Lower lobe of right lung (tissue), 2 donors: Measurements from ENCODE around the gene PCSK5. TPM values are rescaled to one million over a fixed set of nuclear protein-coding genes. Genes with fewer than 3 reads are reported as not detected.
A peak's percentile ranks its signal among the peaks of the same experiment; 100 is the strongest.

Experiments
- ATAC-seq, 2 donors: fragments of 200-7000 bp; cut with Tn5 transposase; one replicate each; pipeline ENCODE4 v1.9.1; 2020 to 2022; ENCODE audit warnings: mild to moderate bottlenecking in 2 of 2, moderate library complexity in 2 of 2
- DNase-seq: peaks from one replicate; pipeline ENCODE4 v3.0.0-alpha.2; 2020
- H3K27ac ChIP-seq: fragments of 200-600 bp; one replicate; pipeline ENCODE4 v1.8.0; 2022
- H3K27me3 ChIP-seq: fragments of 200-600 bp; one replicate; pipeline ENCODE4 v1.8.0; 2022; ENCODE audit warnings: low read depth
- H3K36me3 ChIP-seq: fragments of 200-600 bp; one replicate; pipeline ENCODE4 v1.8.0; 2022; ENCODE audit warnings: mild to moderate bottlenecking
- H3K4me1 ChIP-seq: fragments of 200-600 bp; one replicate; pipeline ENCODE4 v1.8.0; 2022
- H3K4me3 ChIP-seq: fragments of 200-600 bp; one replicate; pipeline ENCODE4 v1.8.0; 2022; ENCODE audit warnings: mild to moderate bottlenecking
- H3K9me3 ChIP-seq: fragments of 200-600 bp; one replicate; pipeline ENCODE4 v1.8.0; 2022
- CTCF ChIP-seq: fragments of 200-600 bp; IDR thresholded peaks from one replicate; pipeline ENCODE4 v1.8.0; 2022; ENCODE audit warnings: antibody characterized with exemption, mild to moderate bottlenecking
- intact Hi-C: fragments of 100-400 bp; cut with DNase I; formaldehyde crosslinking; loops from one replicate; pipeline ENCODE4 v1.11.0; 2022
- total RNA-seq: library from RNA; stranded (reverse); fragmentation: NEBNext Ultra II Directional; extraction: Animal tissue kit (Norgen Biotek cat#: 25700); gene quantifications from one replicate; pipeline ENCODE4 v1.2.1, GENCODE V29; 2021
- donor health status: DM: no; HTN: yes; CAD: no; lungs with severe emphysema.

PCSK5 gene
- total RNA-seq, 1 donor from 2014 or later, result 18.1 TPM

- Histone ChIP-seq H3K27me3 (no peaks in the 10 kb centered on the region), H3K4me3 (no peak overlapping the region), H3K9me3 (no peaks in the 10 kb centered on the region), H3K36me3 (no peaks in the 10 kb centered on the region), H3K4me1 (no peaks in the 10 kb centered on the region), H3K27ac (no peak overlapping the region)
- no peak for TF ChIP-seq CTCF
- DNase-seq (no peak), ATAC-seq (no peak)
- intact Hi-C loops, result no loop called here
Observed at GRCh38 chr9:76289042-76289441, 398.6 kb downstream of the PCSK5 start.

DNA sequence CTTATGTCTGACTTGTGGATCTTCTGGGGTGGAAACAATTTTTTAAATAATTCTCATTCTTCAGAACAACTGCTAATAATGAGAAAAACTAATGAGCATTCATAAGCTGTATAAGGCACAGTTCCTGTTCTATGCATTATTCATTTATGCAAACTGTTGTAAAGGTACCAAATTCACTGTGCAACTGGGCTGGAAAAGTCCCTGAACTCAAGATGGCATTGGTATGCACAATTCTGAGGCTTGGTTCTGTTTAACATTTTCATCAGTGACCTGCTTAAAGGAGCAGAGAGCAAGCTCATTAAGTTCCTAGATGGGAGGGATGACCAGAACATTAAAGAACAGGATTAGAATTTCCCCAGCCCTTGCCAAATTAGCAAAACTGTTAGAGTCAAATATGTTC is 399.2 kb downstream of the PCSK5 start:
- Histone ChIP-seq H3K27ac (no peak overlapping the region), H3K4me3 (no peak overlapping the region), H3K9me3 (no peaks in the 10 kb centered on the region), H3K4me1 (no peaks in the 10 kb centered on the region), H3K27me3 (no peaks in the 10 kb centered on the region), H3K36me3 (no peaks in the 10 kb centered on the region)
- intact Hi-C loops, result no loop called here
- no peak for TF ChIP-seq CTCF
- ATAC-seq (no peak), DNase-seq (no peak)

- intact Hi-C loops, result no loop called here
- TF ChIP-seq CTCF, result no peak
- no peak for ATAC-seq
Observed at GRCh38 chr9:76290555-76290954, 400.1 kb downstream of the PCSK5 start.

DNA sequence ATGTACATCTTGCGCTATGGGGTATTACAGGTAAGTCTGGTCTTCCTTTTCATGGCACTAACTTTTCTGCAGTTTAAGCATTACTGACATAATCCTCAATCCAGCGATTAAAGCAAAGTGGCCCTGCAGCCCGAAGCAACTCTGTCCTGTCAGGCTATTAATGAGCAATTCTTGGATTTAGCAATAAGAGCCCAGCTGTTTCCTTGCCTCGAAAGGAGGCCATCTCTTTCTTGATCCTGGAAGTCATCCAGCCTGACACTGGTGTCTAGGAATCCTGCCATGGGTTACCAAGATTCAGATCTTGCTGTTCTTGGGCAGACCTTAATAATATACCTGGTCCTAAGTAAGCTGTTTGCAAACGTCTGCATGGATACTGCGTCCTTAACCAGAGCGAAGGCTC is 401.8 kb downstream of the PCSK5 start:
- Histone ChIP-seq H3K27ac (no peak overlapping the region), H3K9me3 (no peaks in the 10 kb centered on the region), H3K36me3 (no peaks in the 10 kb centered on the region), H3K27me3 (no peaks in the 10 kb centered on the region), H3K4me1 (peaks cover 1% of the 10 kb centered on the region), H3K4me3 (no peak overlapping the region)
- intact Hi-C loops, result no loop called here
- ATAC-seq (peak in 1 of 2 donors; percentile 11), DNase-seq (no peak)
- no peak for TF ChIP-seq CTCF

More at GRCh38 chr9:76290555-76290954, 400.1 kb downstream of the PCSK5 start:
- no peak for DNase-seq
- Histone ChIP-seq H3K36me3 (no peaks in the 10 kb centered on the region), H3K4me1 (no peaks in the 10 kb centered on the region), H3K9me3 (no peaks in the 10 kb centered on the region), H3K27ac (no peak overlapping the region), H3K4me3 (no peak overlapping the region), H3K27me3 (no peaks in the 10 kb centered on the region)

DNA sequence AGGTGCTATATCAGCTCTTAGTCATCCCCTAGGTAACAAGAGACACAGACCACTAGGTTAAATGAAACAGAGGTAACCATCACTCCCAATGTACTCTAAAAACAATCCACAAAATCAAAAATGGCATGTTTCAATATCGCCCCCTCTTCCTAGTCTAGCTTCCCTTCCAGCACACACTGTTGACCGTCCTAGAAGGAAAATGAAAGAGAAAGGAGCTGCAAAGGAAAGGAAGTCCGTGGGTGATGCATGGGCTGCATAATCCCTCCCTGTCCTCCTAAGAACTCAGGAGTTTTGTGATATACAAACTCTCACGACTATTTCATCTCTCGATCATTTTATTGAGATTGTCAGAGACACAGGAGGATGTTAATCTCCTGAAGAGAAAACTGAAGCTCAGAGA is 402.2 kb downstream of the PCSK5 start:
- Histone ChIP-seq H3K9me3 (no peaks in the 10 kb centered on the region), H3K27ac (no peak overlapping the region), H3K36me3 (no peaks in the 10 kb centered on the region), H3K4me1 (peaks cover 5% of the 10 kb centered on the region), H3K4me3 (no peak overlapping the region), H3K27me3 (no peaks in the 10 kb centered on the region)
- peak in 1 of 2 donors; percentile 36 for ATAC-seq
- no peak for TF ChIP-seq CTCF
- intact Hi-C loops, result no loop called here
- DNase-seq, result no peak

GRCh38 chr9:76294301-76294700 is 403.8 kb downstream of the PCSK5 start:
- DNase-seq (no peak), ATAC-seq (no peak)
- Histone ChIP-seq H3K27ac (no peak overlapping the region), H3K4me3 (no peak overlapping the region), H3K9me3 (no peaks in the 10 kb centered on the region), H3K36me3 (no peaks in the 10 kb centered on the region), H3K27me3 (no peaks in the 10 kb centered on the region), H3K4me1 (peaks cover 5% of the 10 kb centered on the region)
- intact Hi-C loops, result no loop called here
- TF ChIP-seq CTCF, result no peak
